HG03108 (cell line): Measurements from ENCODE around the gene SLC43A2.
A peak's percentile ranks its signal among the peaks of the same experiment; 100 is the strongest.
"Not testable (repeated sequence)": the region's sequence is repeated elsewhere in the genome, so short reads cannot be mapped to it uniquely, and the experiment has no call there.

Experiments used
- ATAC-seq: cut with Tn5 transposase; IDR thresholded peaks from one replicate; pipeline ENCODE4 v1.9.1; 2021; ENCODE audit warnings: moderate library complexity; ENCODE audit not compliant: unreplicated experiment

SLC43A2 gene

DNA sequence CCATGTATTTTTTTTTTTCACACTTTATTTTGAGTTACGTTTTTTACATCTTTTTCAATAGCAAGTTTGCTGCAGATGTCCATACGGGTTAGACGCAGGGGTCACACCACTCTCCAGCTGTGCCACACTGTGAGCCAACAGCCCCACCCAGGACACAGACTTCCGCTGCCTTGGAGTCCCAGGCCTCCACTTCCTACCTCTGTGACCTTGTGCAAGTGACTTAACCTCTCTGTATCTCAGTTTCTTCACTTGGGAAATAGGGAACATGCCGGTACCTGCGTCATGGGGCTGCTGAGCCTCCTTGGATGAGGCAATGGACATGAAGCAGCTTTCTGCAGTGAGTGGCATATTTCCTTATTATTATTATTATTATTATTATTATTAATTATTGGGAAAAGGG is 62.8 kb downstream of the SLC43A2 start:
- ATAC-seq = no peak

GRCh38 chr17:1563786-1564613 is 64.6 kb downstream of the SLC43A2 start:
- ATAC-seq = no peak

DNA sequence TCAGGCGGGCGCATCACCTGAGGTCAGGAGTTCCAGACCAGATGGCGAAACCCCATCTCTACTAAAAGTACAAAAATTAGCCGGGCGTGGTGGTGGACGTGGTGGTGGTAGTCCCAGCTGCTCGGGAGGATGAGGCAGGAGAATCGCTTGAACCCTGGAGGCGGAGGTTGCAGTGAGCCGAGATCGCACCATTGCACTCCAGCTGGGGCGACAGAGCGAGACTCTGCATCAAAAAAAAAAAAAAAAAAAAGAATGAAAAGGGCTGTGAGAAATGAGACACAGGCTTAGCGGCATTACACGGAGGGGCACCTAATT is 65.2 kb downstream of the SLC43A2 start:
- not testable (repeated sequence) for ATAC-seq

DNA sequence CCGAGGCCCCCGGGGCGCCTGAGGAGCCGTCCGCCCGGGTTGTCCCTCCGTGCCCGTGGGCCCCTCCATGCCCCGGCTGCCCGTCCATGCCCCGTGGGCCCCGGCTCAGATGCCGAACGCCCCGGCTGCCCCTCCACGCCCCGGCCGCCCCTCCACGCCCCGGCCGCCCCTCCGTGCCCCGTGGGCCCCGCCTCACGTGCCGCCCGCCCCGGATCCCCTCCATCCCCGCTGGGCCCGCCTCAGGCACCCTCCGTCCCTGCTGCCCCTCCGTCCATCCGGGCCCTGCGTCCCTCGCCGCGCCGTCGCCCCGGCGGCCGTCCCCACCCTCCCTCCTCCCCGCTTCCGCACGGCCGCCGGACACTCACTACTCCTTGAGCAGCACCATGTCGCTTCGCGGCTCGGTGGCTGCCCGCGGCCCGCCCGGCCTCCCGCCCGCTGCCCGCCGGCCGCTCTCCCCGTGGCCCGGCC is 66.4 kb downstream of the SLC43A2 start:
- peak; percentile 30 for ATAC-seq

- ATAC-seq = peak; percentile 7
These were observed 67.0 kb downstream of the SLC43A2 start for GRCh38 chr17:1561420-1562175.

GRCh38 chr17:1560858-1561355 is 67.7 kb downstream of the SLC43A2 start:
- ATAC-seq = no peak

- ATAC-seq = no peak
These were observed 68.4 kb downstream of the SLC43A2 start for GRCh38 chr17:1560101-1560857.

- ATAC-seq = no peak
These were observed 69.3 kb downstream of the SLC43A2 start for GRCh38 chr17:1559047-1560043.

GRCh38 chr17:1558401-1558800 is 70.2 kb downstream of the SLC43A2 start:
- ATAC-seq = no peak

DNA sequence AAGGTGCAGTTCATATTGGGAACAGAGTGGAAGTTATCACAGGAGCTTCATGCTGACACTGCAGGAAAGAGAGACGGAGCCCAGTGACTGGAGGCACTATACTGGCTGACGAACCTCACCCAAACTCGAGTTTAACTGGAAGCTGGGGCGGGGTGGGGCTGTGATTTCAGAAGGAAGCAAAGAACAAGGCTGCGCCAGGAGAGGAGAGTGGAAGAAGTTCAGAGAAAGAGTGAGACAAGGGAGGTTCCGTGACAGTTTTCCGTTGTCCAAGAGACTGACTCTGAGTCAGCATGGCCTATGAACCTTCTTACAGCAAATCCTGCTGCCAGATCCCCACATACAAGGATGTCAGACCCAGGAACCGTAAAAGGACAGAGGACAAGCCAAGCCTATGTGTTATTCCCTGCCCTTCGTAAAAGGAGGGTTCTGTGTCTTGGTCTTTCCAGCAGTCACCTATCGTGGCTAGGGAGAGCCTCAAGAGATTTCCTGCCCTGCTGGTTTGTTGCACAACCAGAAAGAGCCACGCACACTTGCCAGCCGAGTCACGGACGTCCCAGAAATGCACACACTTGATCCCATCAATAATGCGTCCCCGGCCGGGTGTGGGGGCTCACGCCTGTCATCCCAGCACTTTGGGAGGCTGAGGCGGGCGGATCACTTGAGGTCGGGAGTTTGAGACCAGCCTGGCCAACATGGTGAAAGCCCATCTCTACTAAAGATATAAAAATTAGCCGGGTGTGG is 71.1 kb downstream of the SLC43A2 start:
- no peak for ATAC-seq

DNA sequence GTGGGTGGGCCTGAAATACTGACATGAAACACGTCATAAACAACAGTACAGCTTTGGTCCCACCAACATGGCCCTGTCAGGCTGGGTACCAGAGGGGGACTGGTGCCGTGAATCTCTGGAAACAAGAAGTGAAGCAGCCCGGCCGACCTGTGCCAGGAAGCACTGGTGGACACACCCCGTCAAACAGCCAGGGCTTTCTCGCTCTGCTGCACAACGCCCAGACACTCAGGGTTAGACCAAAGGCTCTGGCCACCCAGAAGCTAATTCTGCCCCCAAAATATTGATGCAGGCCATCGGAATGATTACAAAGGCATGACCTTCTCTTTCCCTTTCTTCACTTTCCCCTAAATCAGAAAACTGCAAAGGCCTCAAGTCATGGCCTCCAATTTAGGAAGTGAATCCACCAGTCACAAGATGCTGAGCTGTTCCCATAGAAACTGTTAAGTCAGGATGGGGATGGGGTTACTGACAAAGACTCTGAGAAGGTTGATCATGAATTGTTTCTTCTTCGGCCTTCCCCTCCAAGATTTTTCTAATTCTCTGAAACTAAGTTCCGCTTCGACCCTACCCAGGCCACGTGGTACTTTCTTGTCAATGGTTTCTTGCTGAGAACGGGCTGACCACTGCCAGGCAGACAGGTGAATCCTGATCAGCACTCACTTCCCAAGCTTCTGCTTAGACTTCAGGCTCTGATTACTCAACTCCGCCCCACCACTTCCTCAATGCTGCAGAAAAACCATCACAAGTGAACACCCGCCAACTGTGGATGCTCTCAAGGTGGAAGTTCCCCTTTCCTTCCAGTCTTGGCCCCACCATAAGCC is 72.8 kb downstream of the SLC43A2 start:
- ATAC-seq = no peak

DNA sequence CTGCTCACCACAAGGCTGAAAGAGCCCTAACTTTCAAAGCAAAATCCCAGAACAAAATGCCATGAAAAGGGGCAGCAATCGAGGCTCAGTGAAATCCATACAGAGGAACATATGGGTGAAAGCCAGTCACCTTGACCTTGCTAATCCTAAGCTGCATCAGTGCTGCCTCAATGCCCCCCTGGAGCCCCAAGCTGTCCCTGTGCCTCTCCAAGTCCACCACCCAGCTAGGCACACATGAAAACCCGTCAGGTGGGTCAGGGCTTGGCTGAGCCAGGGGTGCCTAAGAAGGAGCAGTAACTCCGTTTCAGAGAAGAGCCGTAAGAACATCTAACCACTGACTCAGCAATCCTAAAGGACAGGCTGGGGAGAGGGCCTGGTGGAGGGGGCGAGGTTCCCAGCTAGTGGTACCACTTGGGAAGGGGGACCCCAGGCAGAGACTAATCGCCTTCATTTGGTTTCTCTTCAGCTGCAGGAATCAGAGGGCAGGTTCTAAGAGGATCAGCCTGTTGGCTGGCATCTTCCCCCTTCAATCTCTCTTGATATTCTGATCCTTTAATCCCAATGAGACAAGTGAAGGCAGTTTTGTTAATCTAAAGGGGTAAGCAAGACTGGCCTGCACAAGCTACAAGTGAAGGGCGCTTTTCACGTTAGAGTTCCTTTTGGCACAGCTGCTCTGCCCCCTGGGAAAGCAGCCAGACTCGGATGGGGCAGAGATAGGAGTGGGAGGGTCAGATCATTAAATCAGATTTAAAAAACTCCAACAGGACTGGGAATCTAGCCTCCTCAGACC is 73.7 kb downstream of the SLC43A2 start:
- ATAC-seq = no peak

DNA sequence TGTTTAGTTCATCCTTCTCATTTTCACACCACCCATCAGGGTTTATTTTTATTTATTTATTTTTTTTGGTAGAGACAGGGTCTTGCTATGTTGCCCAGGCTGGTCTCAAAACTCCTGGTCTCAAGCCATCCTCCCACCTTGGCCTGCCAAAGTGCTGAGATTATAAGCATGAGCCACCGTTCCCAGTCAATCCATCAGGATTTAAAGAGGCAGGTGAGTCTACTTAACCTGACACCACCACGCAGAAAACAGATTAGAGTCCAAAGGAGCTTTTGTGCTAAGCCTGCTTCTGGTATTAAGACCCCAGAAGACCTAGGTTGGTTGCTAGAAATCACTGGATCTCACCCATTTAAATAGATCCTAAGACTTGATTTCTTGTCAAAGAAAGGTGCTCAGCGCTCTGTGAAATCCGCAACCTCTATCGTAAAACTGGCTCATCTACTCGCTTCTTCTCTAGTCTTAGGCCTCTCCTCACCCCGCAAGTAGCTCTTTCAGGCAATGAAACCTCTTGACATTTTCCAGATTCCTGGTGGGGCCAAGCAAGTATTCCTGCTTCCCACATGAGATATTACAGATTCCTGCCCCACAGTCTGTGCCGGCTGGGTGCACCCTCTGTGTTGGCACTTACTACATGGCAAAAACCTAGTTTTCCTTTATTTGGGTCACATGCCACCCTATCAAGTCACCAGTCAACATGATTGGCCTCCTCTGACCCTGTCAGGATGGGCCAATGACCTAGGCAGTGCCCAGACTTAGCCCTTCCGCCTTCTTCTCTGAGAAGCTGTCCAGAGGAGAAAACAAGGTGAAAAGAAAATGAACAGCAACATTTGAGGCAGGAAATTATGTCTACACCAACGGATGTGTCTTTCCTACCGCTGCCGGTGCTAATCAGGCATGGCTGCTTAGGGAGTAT is 75.0 kb downstream of the SLC43A2 start:
- no peak for ATAC-seq

GRCh38 chr17:1552932-1553331 is 75.7 kb downstream of the SLC43A2 start:
- ATAC-seq = no peak

- no peak for ATAC-seq
These were observed 76.9 kb downstream of the SLC43A2 start for GRCh38 chr17:1551741-1552140.

GRCh38 chr17:1548032-1548431 is 80.6 kb downstream of the SLC43A2 start:
- no peak for ATAC-seq
